GM18519 (cell line): Measurements from ENCODE around the gene PPP4R1.

Experiments used
- ATAC-seq: cut with Tn5 transposase; IDR thresholded peaks from one replicate; pipeline ENCODE4 v1.9.1; 2021; ENCODE audit warnings: mild to moderate bottlenecking, moderate library complexity; ENCODE audit not compliant: unreplicated experiment, low FRiP score

The PPP4R1 gene

GRCh38 chr18:9520666-9521065 lies 93.7 kb downstream of the PPP4R1 start:
- no peak for ATAC-seq

- ATAC-seq, result no peak
Measured at GRCh38 chr18:9519399-9519798, 95.0 kb downstream of the PPP4R1 start.

- ATAC-seq, result no peak
Measured at GRCh38 chr18:9517869-9518268, 96.5 kb downstream of the PPP4R1 start.

GRCh38 chr18:9516437-9517064 lies 97.8 kb downstream of the PPP4R1 start:
- no peak for ATAC-seq

- ATAC-seq, result no peak
Measured at GRCh38 chr18:9513971-9514512, 100.3 kb downstream of the PPP4R1 start.

- no peak for ATAC-seq
Measured at GRCh38 chr18:9508446-9509025, 105.8 kb downstream of the PPP4R1 start.

GRCh38 chr18:9507565-9508088 lies 106.7 kb downstream of the PPP4R1 start:
- ATAC-seq, result no peak

- no peak for ATAC-seq
Measured at GRCh38 chr18:9506046-9506792, 108.1 kb downstream of the PPP4R1 start.
